GM12873 (cell line): Measurements from ENCODE around the gene SLC38A8.
A peak's percentile ranks its signal among the peaks of the same experiment; 100 is the strongest.

ENCODE experiments used
- CTCF ChIP-seq: IDR thresholded peaks from 2 replicates; pipeline ENCODE4 v1.5.1; 2012; ENCODE audit warnings: low read depth, mild to moderate bottlenecking, moderate library complexity, low read length, control low read depth; ENCODE audit not compliant: insufficient read depth; ENCODE audit errors: missing control alignments

SLC38A8 gene

DNA sequence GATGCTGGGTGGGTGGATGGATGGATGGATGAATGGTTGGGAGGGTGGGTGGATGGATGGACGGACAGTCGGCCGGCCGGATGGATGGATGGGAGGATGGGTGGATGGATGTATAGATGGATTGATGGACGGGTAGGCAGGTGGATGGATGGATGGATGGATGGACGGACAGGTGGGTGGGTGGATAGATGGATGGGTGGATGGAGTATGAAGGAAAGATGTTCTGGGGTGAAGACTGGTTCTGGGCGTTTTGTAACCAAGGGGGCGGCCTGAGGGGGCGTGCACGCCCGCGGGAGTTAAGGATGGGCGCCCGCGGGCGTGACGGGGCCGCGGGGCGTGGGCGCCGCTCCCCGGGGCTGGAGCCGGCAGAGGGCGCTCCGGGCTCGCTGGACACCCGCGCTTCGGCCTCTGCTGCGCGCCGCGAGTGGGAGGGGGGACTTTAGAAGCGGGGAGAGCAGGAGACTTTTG is 74.7 kb downstream of the SLC38A8 start, which contains the start of gene NECAB2:
TSS of gene NECAB2 (plus strand) at position 407 of the 468 bp plus-strand sequence. CDS start 405 bp downstream, outside the sequence.
- TF ChIP-seq CTCF: peak; percentile 52

DNA sequence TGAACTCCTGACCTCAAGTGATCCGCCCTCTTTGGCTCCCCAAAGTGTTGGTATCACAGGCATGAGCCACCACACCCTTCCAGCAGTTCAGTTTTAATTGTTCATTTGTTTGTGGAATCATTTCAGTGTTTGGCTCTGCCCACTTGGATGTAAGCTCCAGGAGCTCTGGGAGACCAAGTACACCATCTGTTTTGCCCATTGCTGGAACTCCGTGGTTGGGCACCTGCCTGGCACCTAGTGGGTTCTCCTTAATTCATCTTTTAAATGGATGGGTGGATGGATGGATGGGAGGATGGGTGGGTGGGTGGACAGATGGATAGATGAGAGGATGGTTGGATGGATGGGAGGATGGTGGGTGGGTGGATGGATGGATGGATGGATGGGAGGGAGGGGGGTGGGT is 75.5 kb downstream of the SLC38A8 start:
- no peak for TF ChIP-seq CTCF

DNA sequence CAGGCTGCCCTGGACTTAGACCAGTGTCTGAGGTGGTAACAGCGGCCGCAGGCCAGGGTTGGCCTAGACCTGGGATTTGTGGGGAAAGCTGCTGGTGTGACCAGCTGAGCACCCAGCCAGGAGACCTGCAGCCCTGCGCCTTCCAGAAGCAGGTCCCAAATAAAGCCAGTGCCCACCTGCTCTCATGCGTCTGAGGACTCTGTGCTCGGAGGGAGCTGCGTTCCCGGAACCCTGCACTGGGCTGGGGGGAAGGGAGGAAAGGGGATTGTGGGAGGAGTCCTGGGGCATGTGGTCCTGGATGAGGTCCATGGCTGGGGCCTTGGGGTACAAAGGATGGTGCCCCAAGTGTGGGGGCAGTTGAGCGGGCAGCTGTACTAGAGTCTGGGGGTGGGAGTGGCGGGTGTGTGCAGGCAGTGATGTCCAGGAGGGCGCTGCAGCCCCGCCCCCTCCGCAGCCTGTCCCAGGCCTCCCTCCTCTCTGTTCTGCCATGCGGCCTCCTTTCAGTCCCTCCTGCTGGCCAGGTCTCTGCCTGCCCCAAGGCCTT is 76.4 kb downstream of the SLC38A8 start:
- no peak for TF ChIP-seq CTCF

DNA sequence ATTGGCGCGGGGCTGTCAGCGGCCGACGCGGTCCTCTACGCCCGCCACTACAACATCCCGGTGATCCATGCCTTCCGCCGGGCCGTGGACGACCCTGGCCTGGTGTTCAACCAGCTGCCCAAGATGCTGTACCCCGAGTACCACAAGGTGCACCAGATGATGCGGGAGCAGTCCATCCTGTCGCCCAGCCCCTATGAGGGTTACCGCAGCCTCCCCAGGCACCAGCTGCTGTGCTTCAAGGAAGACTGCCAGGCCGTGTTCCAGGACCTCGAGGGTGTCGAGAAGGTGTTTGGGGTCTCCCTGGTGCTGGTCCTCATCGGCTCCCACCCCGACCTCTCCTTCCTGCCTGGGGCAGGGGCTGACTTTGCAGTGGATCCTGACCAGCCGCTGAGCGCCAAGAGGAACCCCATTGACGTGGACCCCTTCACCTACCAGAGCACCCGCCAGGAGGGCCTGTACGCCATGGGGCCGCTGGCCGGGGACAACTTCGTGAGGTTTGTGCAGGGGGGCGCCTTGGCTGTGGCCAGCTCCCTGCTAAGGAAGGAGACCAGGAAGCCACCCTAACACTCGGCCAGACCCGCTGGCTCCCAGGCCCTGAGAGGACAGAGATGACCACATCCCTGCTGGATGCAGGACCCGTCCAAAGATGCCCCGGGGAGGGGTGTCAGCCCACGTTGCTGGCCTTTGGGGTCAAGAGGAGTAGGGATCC is 77.0 kb downstream of the SLC38A8 start:
- TF ChIP-seq CTCF: no peak

DNA sequence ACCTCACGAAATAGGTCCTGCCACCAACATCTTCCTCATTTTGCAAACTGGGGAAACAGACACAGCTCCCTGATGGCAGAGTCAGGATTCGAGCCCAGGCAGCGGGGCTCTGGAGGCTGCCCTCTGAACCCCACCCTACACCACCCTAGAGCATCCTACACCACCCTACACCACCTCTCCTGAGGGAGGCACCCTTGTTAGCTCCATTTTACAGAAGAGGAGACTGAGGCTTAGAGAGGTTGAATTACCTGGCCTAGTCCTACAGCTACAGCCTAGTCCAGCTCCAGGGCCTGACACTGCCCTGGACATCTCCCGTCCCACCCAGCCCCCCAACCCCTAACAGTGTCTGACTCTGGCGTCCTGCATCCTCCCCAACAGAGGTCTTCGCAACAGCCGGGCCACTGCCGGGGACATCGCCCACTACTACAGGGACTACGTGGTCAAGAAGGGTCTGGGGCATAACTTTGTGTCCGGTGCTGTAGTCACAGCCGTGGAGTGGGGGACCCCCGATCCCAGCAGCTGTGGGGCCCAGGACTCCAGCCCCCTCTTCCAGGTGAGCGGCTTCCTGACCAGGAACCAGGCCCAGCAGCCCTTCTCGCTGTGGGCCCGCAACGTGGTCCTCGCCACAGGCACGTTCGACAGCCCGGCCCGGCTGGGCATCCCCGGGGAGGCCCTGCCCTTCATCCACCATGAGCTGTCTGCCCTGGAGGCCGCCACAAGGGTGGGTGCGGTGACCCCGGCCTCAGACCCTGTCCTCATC is 77.7 kb downstream of the SLC38A8 start:
- no peak for TF ChIP-seq CTCF

DNA sequence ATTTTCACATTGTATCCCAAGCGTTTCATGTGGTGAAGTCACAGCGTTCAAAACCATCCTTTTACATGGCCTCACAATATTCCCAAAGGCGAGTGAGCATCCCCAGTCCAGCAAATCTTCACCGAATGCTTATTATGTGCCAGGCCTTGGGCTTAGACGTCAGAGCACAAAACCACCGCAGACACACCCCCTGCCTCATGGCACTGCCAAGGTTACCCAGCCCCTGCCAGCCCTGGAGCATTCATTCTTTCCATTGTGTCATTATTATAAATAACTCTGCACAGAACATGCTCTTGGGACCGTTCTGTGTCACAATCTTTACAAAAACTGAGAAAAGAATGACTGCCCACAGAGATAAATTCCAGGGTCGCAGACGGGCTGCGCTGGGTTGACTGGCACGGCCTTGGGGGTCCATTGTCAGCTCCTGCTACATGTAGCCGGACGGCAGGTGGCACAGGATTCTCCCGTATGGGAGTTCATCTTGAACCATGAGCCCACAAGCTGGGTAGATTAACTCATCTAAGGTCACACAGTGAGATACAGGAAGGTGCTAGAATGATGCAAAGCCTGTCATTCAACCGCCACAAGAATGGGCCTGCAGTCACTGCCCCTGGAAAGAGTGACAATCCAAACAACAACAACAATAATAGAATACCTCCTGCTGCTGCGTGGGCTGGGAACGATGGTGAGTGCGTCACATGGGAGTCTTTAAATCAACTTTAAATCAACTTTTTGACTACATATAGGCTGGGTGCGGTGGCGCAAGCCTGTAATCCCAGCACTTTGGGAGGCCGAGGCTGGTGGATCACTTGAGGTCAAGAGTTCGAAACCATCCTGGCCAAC is 79.1 kb downstream of the SLC38A8 start:
- no peak for TF ChIP-seq CTCF
